ENCODE results near the gene VPS37C. TPM values are rescaled to one million over a fixed set of nuclear protein-coding genes. Genes with fewer than 3 reads are reported as not detected.

The VPS37C gene
- total and polyA plus RNA-seq, 10 of the 15 experiments (the other 5 are each of a cell fraction or from before 2014, with no cell fraction given): 0.39 to 16.5 (median 7.8) TPM

DNA sequence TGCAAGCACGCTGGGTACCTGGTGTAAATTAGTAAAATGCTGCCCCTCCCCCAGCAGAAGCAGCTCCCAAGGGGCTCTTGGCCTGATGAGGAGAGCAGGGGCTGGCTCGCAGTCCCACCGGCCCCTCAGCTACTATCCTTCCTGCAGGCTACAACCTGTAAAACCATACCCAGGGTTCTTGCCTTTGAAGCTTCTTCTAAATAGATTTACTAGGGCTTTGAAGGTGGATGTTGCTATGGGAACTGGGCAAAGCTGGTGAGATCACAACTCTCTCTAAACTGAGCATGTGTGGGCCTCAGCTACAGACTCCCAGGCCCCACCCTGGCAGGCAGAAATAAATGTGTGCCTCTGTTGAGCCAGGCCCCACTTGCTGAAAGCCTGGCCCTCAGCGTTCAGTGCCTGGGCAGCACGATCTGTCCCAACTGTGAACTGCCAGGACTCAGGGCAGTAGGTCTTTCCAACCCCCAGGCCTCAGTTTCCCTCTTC is 40.5 kb downstream of the VPS37C start (continued):
- TF ChIP-seq, protein P1, sequence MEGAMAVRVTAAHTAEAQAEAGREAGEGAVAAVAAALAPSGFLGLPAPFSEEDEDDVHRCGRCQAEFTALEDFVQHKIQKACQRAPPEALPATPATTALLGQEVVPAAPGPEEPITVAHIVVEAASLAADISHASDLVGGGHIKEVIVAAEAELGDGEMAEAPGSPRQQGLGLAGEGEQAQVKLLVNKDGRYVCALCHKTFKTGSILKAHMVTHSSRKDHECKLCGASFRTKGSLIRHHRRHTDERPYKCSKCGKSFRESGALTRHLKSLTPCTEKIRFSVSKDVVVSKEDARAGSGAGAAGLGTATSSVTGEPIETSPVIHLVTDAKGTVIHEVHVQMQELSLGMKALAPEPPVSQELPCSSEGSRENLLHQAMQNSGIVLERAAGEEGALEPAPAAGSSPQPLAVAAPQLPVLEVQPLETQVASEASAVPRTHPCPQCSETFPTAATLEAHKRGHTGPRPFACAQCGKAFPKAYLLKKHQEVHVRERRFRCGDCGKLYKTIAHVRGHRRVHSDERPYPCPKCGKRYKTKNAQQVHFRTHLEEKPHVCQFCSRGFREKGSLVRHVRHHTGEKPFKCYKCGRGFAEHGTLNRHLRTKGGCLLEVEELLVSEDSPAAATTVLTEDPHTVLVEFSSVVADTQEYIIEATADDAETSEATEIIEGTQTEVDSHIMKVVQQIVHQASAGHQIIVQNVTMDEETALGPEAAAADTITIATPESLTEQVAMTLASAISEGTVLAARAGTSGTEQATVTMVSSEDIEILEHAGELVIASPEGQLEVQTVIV (IDR thresholded peaks at IDR 0.05; ENCODE audit: borderline replicate concordance, partially characterized antibody): no peak
- TF ChIP-seq, protein P2, sequence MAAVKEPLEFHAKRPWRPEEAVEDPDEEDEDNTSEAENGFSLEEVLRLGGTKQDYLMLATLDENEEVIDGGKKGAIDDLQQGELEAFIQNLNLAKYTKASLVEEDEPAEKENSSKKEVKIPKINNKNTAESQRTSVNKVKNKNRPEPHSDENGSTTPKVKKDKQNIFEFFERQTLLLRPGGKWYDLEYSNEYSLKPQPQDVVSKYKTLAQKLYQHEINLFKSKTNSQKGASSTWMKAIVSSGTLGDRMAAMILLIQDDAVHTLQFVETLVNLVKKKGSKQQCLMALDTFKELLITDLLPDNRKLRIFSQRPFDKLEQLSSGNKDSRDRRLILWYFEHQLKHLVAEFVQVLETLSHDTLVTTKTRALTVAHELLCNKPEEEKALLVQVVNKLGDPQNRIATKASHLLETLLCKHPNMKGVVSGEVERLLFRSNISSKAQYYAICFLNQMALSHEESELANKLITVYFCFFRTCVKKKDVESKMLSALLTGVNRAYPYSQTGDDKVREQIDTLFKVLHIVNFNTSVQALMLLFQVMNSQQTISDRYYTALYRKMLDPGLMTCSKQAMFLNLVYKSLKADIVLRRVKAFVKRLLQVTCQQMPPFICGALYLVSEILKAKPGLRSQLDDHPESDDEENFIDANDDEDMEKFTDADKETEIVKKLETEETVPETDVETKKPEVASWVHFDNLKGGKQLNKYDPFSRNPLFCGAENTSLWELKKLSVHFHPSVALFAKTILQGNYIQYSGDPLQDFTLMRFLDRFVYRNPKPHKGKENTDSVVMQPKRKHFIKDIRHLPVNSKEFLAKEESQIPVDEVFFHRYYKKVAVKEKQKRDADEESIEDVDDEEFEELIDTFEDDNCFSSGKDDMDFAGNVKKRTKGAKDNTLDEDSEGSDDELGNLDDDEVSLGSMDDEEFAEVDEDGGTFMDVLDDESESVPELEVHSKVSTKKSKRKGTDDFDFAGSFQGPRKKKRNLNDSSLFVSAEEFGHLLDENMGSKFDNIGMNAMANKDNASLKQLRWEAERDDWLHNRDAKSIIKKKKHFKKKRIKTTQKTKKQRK (IDR thresholded peaks at IDR 0.05; ENCODE audit: low read depth, low read length): no peak
- no peak for TF ChIP-seq HDGF (IDR thresholded peaks at IDR 0.05)

- Histone ChIP-seq H3K27ac (ENCODE audit: control insufficient read depth, insufficient read depth) (no peak overlapping the region), H3K4me2 (ENCODE audit: control insufficient read depth, insufficient read depth) (no peak overlapping the region), H3K36me3 (ENCODE audit: control insufficient read depth in 2 of 2, insufficient read depth in 2 of 2, low read length in 1 of 2) (no peaks in the 10 kb centered on the region), H3K4me1 (ENCODE audit: control insufficient read depth, insufficient read depth, low read length) (no peaks in the 10 kb centered on the region; the same call in 1 of the 2 replicates), H4K20me1 (ENCODE audit: control insufficient read depth, insufficient read depth) (no peaks in the 10 kb centered on the region), H3K4me3 (no peak overlapping the region), H3K27me3 (replicated peaks in 1 of 2; ENCODE audit: control insufficient read depth in 2 of 2, insufficient read depth in 2 of 2, low read length in 1 of 2) (no peaks in the 10 kb centered on the region), H3K79me2 (ENCODE audit: control insufficient read depth, insufficient read depth, low read length) (no peaks in the 10 kb centered on the region), H3K9ac (ENCODE audit: control insufficient read depth, insufficient read depth, low read length) (no peak overlapping the region), H2AFZ (ENCODE audit: control insufficient read depth, low read depth, low read length) (no peak overlapping the region), H3K9me3 (replicated peaks; ENCODE audit: control insufficient read depth, insufficient read depth, low read length) (no peaks in the 10 kb centered on the region)
- SMC1A ChIA-PET (ENCODE audit: uncharacterized antibody, unreplicated experiment): interaction anchor here (1.0 to 1.2 kb wide), 2 partner anchors 9 to 151 kb away, joined by 3 to 4 read pairs; no protein-coding TSS in a partner anchor
- in situ Hi-C loops (cut with MboI) (no loop called here), intact Hi-C loops (cut with micrococcal nuclease; ENCODE audit: unreplicated experiment) (no loop called here)
- 63% methylated on average over 14 of the region's 14 CpGs for whole genome bisulfite sequencing (ENCODE audit: insufficient coverage, insufficient replicate concordance, low lambda C conversion rate, missing lambda C conversion rate)
- ATAC-seq (no peak), FAIRE-seq (no peak), DNase-seq (ENCODE audit: low read depth, low spot score) (no peak)
- CTCF ChIA-PET: interaction anchor here (0.7 to 2.5 kb wide), 4 partner anchors 9 to 289 kb away, joined by 3 to 11 read pairs (median 4); no protein-coding TSS in a partner anchor
- POLR2A ChIA-PET: no interaction called here
- RAD21 ChIA-PET (ENCODE audit: unreplicated experiment): interaction anchor here (1.0 kb wide), 1 partner anchor 79 kb away, joined by 3 read pairs; no protein-coding TSS in a partner anchor
- BruUV-seq (replicated peaks): no TSS peak
- TF ChIP-seq ZZZ3 (IDR thresholded peaks at IDR 0.05; ENCODE audit: control insufficient read depth, insufficient read length, low read depth) (no peak), MYB (IDR thresholded peaks at IDR 0.05; ENCODE audit: borderline replicate concordance, low read depth, low read length) (no peak), MEF2A (IDR thresholded peaks at IDR 0.05; ENCODE audit: insufficient read depth, low read depth, low read length) (no peak), SMARCA5 (IDR thresholded peaks at IDR 0.05) (no peak), PBX3 (IDR thresholded peaks at IDR 0.05; ENCODE audit: insufficient replicate concordance, low read depth, low read length) (no peak), TCF12 (IDR thresholded peaks at IDR 0.05; ENCODE audit: low read depth, low read length) (no peak), DPF2 (IDR thresholded peaks at IDR 0.05) (no peak), IKZF1 (conservative IDR thresholded peaks at IDR 0.05) (no peak), BMI1 (IDR thresholded peaks at IDR 0.05; ENCODE audit: borderline replicate concordance) (no peak)
- TF ChIP-seq, protein P3, sequence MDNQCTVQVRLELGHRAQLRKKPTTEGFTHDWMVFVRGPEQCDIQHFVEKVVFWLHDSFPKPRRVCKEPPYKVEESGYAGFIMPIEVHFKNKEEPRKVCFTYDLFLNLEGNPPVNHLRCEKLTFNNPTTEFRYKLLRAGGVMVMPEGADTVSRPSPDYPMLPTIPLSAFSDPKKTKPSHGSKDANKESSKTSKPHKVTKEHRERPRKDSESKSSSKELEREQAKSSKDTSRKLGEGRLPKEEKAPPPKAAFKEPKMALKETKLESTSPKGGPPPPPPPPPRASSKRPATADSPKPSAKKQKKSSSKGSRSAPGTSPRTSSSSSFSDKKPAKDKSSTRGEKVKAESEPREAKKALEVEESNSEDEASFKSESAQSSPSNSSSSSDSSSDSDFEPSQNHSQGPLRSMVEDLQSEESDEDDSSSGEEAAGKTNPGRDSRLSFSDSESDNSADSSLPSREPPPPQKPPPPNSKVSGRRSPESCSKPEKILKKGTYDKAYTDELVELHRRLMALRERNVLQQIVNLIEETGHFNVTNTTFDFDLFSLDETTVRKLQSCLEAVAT (IDR thresholded peaks at IDR 0.05): no peak
These were observed 41.0 kb downstream of the VPS37C start for GRCh38 chr11:61120099-61120705.

Measured in GM12878 (cell line).